GM08714 (cell line): ENCODE measurements around the gene SLC12A9.

Experiments
- H3K4me3 ChIP-seq: fragments of 200-500 bp; sonication (Bioruptor generic); 2 replicates; pipeline ENCODE4 v1.5.1; 2014; ENCODE audit warnings: mild to moderate bottlenecking, low read length, inconsistent platforms
- ZNF274 ChIP-seq: IDR thresholded peaks from 2 replicates; pipeline ENCODE4 v1.6.1; 2012; ENCODE audit warnings: mild to moderate bottlenecking, low read depth, low read length

SLC12A9 gene

GRCh38 chr7:100863406-100863950 is 11.0 kb downstream of the SLC12A9 start:
- TF ChIP-seq ZNF274, result no peak
- no peak overlapping the region for H3K4me3 ChIP-seq

- TF ChIP-seq ZNF274, result no peak
Measured at GRCh38 chr7:100864263-100864845, 11.8 kb downstream of the SLC12A9 start.

GRCh38 chr7:100865372-100865911 is 12.9 kb downstream of the SLC12A9 start:
- no peak for TF ChIP-seq ZNF274
- no peak overlapping the region for H3K4me3 ChIP-seq

More at GRCh38 chr7:100864263-100864845, 11.8 kb downstream of the SLC12A9 start:
- no peak overlapping the region for H3K4me3 ChIP-seq

- no peak for TF ChIP-seq ZNF274
- no peak overlapping the region; the same call in 1 of the 2 replicates for H3K4me3 ChIP-seq
Measured at GRCh38 chr7:100865938-100866728, 13.6 kb downstream of the SLC12A9 start.

- TF ChIP-seq ZNF274, result no peak
- peak overlapping the region; percentile 86; the same call in 1 of the 2 replicates for H3K4me3 ChIP-seq
Measured at GRCh38 chr7:100866729-100867039, 14.2 kb downstream of the SLC12A9 start.

GRCh38 chr7:100867040-100867775 is 14.7 kb downstream of the SLC12A9 start, which contains the start of gene TRIP6:
Gene TRIP6 (plus strand): TSS chr7:100867387. CDS start chr7:100867498, 111 bp downstream.
- TF ChIP-seq ZNF274, result no peak

GRCh38 chr7:100867776-100868485 is 15.4 kb downstream of the SLC12A9 start:
- TF ChIP-seq ZNF274, result no peak
- peak overlapping the region; percentile 86 for H3K4me3 ChIP-seq

More at GRCh38 chr7:100867040-100867775, 14.7 kb downstream of the SLC12A9 start, which contains the start of gene TRIP6:
- peak within 1 kb of the TSS; percentile 86 for H3K4me3 ChIP-seq

GRCh38 chr7:100873599-100874299 is 21.2 kb downstream of the SLC12A9 start:
- H3K4me3 ChIP-seq, result peak overlapping the region; percentile 75; the same call in 1 of the 2 replicates
- TF ChIP-seq ZNF274, result no peak

- no peak for TF ChIP-seq ZNF274
- H3K4me3 ChIP-seq, result peak overlapping the region; percentile 75
Measured at GRCh38 chr7:100874300-100874576, 21.7 kb downstream of the SLC12A9 start.

GRCh38 chr7:100874577-100875355 is 22.3 kb downstream of the SLC12A9 start, which contains the start of gene SRRT:
Gene SRRT (plus strand): TSS chr7:100875103. CDS start chr7:100875591, 488 bp downstream.
- TF ChIP-seq ZNF274, result no peak
- H3K4me3 ChIP-seq, result peak within 1 kb of the TSS; percentile 97

- peak overlapping the region; percentile 97 for H3K4me3 ChIP-seq
- TF ChIP-seq ZNF274, result no peak
Measured at GRCh38 chr7:100875356-100875751, 22.8 kb downstream of the SLC12A9 start.

GRCh38 chr7:100878013-100878412 is 25.5 kb downstream of the SLC12A9 start:
- no peak overlapping the region for H3K4me3 ChIP-seq
- TF ChIP-seq ZNF274, result no peak
